NCI-H2196 (cell line): ENCODE results near the gene PRAMEF18.
"Not testable (repeated sequence)": the region's sequence is repeated elsewhere in the genome, so short reads cannot be mapped to it uniquely, and the experiment has no call there.

Experiments used
- DNase-seq: peaks from one replicate; lab custom pipeline; 2025; ENCODE audit not compliant: unreplicated experiment; lab: John Stamatoyannopoulos, UW

Gene PRAMEF18, protein sequence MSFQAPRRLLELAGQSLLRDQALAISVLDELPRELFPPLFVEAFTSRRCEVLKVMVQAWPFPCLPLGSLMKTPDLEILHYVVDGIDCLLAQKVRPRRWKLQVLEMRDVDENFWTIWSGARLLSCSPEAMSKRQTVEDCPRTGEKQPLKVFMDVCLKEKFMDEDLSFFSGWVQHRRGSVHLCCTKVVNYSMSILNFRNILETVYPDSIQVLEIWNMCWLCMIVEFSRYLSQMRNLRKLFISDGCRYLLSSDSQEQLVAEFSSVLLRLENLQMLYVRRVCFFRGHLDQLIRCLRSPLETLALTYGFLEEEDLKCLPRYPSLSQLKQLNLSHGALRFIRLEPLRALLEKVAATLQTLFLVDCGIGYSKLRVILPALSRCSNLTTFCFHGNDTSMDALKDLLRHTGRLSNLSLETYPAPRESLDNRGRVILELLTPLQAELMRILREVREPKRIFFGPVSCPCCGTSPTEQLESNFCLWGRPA

GRCh38 chr1:13225675-13226204 lies at the start of gene PRAMEF18:
Gene PRAMEF18 (minus strand): TSS chr1:13226154. CDS start chr1:13226106, 48 bp downstream.
- not testable (repeated sequence) for DNase-seq

DNA sequence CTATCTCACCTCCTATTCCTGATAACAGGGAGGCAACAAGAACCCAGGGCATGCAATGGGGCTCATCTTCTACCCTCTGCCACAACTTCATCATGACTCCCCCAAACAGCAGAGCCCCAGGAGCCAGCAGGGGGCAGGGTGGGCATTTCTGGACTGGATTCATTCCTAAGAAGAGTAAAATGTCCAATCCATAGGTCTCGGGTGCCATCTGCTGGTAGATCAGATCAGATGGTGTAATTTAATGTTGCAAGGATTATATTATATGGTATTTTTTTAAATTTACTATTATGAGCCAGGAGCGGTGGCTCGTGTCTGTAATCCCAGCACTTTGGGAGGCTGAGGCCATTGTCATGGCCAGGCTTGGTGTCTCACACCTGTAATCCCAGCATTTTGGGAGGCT lies 39.2 kb upstream of the PRAMEF18 start:
- not testable (repeated sequence) for DNase-seq

DNA sequence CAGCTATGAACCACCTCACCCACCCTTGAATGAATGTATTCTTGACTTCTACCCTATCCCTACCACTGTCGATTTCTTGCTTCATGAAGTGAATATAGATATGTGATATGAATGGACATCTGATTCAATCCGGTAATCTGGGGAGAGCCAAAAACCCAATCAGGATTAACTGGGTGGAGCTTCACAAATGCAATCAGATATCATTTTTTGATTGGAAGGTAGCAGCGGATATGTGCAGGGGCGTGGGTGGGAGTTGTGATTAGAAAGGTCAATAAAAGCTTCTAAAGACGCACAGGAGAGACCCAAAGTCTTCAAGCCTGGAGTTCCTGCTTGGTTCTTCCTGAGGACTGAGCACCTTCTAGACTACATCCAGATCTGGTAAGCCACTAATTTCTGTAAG lies 27.9 kb upstream of the PRAMEF18 start, which contains the start of gene PRAMEF5:
Gene PRAMEF5 (plus strand): TSS at position 301 of the 400 bp plus-strand sequence. CDS start 5,071 bp downstream, outside the sequence.
- DNase-seq = not testable (repeated sequence)

DNA sequence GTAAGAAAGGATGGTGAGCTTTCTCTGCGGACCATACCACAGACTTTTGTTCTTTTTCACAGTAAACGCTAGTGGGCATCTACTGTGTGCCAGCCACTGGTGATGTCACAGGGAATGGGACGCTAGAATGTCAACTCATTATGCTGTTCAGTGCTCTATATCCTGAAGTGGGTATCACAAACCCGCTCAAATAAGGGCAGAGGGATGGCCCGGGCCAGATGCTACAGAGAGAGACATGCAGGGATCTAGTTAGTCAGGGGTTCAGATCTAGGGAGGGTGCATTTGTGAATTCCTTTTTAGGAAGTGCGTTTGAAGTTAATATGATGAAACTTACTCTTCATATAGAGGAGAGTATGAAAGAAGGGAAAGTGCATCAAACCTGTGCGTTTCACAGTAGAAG lies 21.2 kb upstream of the PRAMEF18 start:
- not testable (repeated sequence) for DNase-seq

DNA sequence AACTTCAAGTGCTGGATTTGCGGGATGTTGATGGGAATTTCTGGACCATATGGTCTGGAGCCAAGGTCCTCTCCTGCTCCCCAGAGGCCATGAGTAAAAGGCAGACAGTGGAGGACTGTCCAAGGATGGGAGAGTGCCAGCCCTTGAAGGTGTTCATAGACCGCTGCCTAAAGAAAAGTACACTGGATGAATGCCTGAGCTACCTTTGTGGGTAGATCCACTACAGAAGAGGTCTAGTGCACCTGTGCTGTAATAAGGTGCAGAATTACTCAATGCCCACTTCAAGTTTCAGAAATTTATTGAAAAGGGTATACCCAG lies 20.6 kb upstream of the PRAMEF18 start:
- DNase-seq = not testable (repeated sequence)

DNA sequence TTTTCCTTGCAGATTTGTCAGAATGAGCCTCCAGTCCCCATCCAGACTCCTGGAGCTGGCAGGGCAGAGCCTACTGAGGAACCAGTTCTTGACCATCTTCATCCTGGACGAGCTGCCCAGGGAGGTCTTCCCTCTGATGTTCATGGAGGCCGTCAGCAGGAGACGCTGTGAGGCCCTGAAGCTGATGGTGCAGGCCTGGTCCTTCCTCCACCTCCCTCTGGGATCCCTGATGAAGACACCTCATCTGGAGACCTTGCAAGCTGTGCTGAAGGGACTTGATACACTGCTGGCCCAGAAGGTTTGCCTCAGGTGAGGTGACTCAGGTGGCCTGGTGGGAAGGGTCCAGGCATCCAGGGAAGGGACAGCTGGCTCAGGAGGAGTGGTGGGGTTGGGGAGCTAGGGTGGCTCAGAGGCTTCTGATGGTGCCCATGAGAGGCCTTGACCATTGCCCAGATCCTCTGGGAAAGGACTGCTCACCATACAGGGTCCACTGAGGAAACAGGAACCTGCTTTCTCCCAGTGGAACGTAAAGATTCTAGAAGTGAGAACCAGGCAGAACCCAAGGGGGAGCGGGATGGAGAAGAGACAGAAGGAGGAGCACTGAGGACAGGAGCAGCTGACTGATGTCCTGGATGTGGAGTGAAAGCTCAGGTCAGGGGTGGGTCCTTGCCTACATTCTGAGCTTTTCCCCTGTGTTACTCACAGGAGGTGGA lies 20.0 kb upstream of the PRAMEF18 start:
- not testable (repeated sequence) for DNase-seq

- not testable (repeated sequence) for DNase-seq
Measured at GRCh38 chr1:13243536-13244263, 17.7 kb upstream of the PRAMEF18 start.

- not testable (repeated sequence) for DNase-seq
Measured at GRCh38 chr1:13239633-13240032, 13.7 kb upstream of the PRAMEF18 start.

GRCh38 chr1:13237572-13237971 lies 11.6 kb upstream of the PRAMEF18 start:
- not testable (repeated sequence) for DNase-seq

GRCh38 chr1:13234057-13234456 lies 8.1 kb upstream of the PRAMEF18 start:
- not testable (repeated sequence) for DNase-seq

DNA sequence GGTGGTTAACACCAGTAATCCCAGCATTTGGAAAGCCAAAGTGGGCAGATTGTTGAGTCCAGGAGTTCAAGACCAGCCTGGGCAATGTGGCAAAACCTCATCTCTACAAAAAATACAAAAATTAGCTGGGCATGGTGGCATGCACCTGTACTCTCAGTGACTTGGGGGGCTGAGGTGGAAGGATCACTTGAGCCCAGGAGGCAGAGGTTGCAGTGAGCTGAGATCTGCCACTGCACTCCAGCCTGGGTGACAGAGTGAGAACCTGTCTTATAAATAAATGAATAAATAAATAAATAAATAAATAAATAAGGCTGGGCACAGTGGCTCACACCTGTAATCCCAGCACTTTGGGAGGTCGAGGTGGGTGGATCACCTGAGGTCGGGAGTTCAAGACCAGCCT lies 6.1 kb upstream of the PRAMEF18 start:
- not testable (repeated sequence) for DNase-seq

DNA sequence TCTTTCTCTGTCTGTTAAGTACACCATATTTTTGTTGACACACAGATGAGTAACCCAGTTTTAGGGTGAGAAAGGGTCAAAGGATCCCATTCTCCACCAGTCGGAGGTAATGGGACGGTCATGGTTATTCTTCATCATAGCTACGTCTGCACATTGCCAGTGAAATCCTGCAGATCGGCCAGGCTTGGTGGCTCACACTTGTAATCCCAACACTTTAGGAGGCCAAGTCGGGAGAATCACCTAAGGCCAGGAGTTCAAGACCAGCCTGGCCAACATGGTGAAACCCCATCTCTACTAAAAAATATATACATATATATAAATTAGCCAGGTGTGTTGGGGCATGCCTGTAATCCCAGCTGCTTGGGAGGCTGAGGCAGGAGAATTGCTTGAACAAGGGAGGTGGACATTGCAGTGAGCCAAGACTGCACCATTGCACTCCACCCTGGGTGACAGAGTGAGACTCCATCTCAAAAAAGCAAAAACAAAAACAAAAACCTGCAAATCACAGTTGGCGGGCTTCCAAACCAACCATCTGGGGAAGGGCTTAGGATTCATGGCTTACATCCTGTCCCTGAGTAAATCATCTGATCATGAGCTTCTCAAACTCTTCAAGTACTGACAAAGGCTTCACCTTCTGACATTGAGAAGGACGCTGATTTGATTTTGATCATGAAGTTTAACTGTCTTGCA lies 5.3 kb upstream of the PRAMEF18 start:
- DNase-seq = not testable (repeated sequence)

DNA sequence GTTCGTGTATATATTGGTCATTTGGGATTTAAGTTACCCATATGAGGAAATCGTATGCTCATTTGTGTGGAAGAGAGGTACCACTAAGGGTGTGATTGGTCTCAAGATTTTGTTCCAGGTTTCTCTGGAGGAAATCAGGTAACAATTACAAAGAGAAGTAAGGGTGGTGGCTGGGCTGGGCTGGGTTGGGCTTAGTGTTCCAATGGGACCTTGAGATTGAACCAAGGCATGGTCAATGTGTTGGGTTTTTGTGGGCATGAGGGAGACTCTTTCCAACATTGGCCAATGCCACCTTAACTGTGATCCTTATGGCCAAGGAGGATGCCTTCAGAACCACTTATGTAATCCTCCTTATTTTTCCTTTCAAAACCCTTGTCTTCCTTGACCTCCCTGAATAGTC lies 4.6 kb upstream of the PRAMEF18 start:
- DNase-seq = not testable (repeated sequence)

DNA sequence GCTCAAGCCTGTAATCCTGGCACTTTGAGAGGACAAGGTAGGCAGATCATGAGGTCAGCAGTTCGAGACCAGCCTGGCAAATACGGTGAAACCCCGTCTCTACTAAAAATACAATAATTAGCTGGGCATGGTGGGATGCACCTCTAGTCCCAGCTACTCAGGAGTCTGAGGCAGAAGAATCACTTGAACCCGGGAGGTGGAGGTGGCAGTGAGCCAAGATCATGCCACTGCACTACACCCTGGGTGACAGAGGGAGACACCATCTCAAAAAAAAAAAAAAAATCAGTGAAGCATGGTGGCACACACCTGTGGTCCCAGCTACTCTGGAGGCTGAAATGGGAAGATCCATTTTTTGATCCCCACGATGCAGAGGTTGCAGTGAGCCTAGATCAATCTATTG lies 4.1 kb upstream of the PRAMEF18 start:
- DNase-seq = not testable (repeated sequence)

- DNase-seq = peak; percentile 34
Measured at GRCh38 chr1:13228343-13228781, 2.4 kb upstream of the PRAMEF18 start.

- DNase-seq = not testable (repeated sequence)
Measured at GRCh38 chr1:13227271-13228055, 1.5 kb upstream of the PRAMEF18 start.

DNA sequence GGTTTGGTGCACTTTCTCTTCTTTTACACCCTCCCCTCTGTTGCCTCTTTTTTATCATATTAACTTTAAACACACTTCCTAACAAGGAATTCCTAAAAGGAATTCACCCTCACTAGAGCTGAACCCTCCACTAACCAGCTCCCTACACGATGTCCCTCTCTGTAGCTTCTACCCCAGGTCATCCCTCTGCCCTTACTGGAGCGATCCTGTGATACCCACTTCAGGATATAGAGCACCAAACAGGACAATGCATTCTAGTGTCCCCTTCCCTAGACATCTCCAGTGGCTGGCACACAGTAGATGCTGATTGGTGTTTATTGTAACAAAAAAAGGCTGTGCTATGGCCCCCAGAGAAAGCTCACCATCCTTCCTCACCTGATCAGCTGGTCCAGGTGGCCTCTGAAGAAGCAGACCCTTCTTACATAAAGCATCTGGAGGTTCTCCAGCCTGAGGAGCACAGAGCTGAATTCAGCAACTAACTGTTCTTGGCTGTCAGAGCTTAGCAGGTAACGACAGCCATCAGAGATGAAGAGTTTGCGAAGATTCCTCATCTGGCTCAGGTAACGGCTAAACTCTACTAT lies 1.4 kb downstream of the PRAMEF18 start:
- DNase-seq = no peak

- DNase-seq = not testable (repeated sequence)
Measured at GRCh38 chr1:13222788-13223187, 3.2 kb downstream of the PRAMEF18 start.

GRCh38 chr1:13219203-13219602 lies 6.8 kb downstream of the PRAMEF18 start:
- not testable (repeated sequence) for DNase-seq
